IPS-18c (cell line): ENCODE measurements around the gene UHRF2.
"Not testable (repeated sequence)": the region's sequence is repeated elsewhere in the genome, so short reads cannot be mapped to it uniquely, and the experiment has no call there.

Experiments used
- H3K4me3 ChIP-seq: 2 replicates; pipeline ENCODE4 v1.7.0; 2013; ENCODE audit warnings: low read depth, mild to moderate bottlenecking, low read length, moderate library complexity; ENCODE audit not compliant: insufficient read depth
- H3K9me3 ChIP-seq: one replicate; pipeline ENCODE4 v1.6.1; 2013; ENCODE audit warnings: mild to moderate bottlenecking, low read length, moderate library complexity; ENCODE audit not compliant: control insufficient read depth, insufficient read depth

UHRF2 gene

DNA sequence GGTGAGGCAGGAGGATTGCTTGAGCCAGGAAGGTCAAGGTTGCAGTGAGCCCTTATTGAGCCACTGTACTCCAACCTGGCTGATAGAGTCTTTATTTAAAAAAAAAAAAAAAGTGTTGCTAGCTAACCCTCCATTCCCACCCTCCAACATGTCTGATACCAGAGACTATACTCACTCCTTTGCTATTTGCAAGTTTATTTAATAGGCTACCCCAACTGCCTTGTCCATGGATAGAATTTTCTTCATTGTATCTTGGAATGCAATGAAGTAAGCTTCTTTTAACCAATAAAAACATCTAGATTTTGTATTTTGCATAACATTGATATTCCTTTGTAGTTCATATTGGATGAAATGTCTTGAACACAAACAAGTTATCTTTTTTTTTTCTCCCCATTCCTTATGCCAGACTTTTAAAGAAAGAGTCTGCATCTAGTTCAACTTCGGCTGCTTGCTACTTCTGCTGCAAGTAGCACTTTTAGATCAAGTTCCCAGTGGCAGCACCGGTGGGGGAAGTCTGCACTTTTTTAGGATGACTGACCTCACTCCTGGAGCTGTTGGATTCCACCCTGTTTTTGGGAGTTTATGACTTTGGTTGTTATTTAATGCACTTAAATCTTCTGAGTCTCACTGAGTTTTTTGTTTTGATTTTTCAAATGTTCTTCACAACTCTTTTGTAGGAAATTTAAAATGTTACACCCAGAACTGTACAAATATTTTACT lies 112.5 kb downstream of the UHRF2 start:
- Histone ChIP-seq H3K9me3 (no peaks in the 10 kb centered on the region), H3K4me3 (no peak overlapping the region)

DNA sequence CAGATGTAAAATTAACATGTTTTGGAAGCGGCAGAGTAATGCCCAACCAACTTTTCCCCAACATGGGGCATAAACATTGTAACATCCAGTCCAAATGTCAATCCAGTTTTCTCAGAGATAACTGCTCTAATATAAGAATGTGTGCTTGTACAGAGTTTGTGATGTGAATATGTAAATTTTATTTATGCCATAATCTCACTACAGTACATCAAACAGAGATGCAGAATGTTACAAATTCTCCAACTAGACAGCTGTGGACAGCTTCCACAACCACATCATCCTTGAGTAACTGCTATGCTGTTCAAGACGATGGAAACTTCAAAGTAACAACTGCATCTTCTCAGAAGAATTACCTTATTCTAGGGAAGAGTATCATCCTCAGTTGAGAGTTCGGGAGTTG lies 122.6 kb downstream of the UHRF2 start:
- Histone ChIP-seq H3K4me3 (no peak overlapping the region), H3K9me3 (no peaks in the 10 kb centered on the region)

DNA sequence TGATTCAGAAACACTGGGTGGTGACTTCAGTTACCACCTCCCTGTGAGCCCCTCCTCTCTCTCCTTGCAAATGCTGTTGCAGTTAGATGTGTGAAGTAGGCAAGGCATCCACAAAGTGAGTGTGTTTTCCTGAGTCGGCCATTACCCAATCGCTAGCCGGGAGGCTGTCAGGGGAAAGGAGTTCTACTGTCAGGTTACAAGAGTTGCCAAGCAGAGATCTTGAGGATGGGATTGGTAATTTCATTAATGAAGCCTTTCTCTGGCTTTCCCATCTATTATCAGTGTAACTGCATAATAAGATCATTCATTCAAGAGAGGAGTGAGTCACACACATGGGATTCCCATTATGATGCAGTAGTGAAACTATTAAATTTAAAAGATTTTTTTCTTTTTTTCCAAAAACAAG lies 125.7 kb downstream of the UHRF2 start:
- Histone ChIP-seq H3K4me3 (no peak overlapping the region), H3K9me3 (no peaks in the 10 kb centered on the region)

DNA sequence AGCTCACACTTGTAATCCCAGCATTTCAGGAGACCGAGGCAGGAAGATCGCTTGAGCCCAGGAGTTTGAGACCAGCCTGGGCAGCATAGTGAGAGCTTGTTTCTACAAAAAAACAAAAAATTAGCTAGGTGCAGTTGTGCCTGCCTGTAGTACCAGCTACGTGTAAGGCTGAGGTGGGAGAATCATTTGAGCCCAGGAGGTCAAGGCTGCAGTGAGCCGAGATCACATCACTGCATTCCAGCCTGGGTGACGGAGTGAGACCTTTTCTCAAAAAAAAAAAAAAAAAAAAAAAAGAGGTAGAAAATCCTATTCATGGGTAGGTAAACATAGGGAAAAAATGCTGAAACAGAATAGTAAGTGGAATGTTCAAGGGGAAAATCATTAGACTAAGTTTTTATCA lies 129.6 kb downstream of the UHRF2 start:
- not testable (repeated sequence) for H3K4me3 ChIP-seq, H3K9me3 ChIP-seq

DNA sequence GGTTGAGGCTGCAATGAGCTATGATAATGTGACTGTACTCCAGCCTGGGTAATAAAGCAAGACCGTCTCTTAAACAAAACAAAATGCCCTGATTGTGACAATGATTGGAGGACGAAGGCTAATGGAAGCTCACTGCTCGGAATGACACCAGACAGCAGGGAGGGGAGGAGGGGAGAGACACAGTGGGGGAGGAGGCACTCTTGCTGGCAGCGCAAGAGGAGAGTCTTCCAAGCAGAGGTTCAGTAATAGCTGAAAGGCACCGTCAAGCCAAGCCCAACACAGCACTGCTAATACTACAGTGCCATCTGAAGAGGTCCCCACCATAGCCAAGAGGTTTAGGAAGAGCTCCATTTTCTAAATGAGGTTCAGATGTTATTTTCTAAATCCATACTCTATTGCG lies 130.2 kb downstream of the UHRF2 start:
- no peak overlapping the region for H3K4me3 ChIP-seq
- no peaks in the 10 kb centered on the region for H3K9me3 ChIP-seq

DNA sequence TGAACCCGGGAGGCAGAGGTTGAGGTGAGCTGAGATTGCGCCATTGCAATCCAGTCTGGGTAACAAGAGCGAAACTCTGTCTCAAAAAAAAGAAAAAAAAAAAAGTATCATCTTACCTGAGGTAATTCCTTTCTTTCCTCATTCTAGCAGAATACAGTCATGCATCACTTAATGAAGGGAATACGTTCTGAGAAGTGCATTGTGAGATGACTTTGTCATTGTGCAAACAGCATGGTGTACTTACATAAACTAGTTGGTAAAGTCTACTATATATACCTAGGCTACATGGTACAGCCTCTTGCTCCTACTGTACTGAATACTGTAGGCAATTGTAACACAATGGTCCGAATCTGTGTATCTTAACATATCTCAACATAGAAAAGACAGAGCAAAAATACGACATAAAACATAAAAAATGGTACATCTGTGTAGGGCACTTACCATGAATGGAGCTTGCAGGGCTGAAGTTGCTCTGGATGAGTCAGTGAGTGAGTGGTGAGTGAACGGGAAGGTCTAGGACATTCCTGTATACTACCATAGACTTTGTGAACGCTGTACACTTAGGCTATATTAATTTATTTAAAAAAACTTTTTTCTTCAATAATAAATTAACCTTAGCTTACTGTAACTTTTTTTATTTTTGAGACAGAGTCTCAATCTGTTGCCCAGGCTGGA lies 132.2 kb downstream of the UHRF2 start:
- Histone ChIP-seq H3K9me3 (no peaks in the 10 kb centered on the region), H3K4me3 (no peak overlapping the region)

DNA sequence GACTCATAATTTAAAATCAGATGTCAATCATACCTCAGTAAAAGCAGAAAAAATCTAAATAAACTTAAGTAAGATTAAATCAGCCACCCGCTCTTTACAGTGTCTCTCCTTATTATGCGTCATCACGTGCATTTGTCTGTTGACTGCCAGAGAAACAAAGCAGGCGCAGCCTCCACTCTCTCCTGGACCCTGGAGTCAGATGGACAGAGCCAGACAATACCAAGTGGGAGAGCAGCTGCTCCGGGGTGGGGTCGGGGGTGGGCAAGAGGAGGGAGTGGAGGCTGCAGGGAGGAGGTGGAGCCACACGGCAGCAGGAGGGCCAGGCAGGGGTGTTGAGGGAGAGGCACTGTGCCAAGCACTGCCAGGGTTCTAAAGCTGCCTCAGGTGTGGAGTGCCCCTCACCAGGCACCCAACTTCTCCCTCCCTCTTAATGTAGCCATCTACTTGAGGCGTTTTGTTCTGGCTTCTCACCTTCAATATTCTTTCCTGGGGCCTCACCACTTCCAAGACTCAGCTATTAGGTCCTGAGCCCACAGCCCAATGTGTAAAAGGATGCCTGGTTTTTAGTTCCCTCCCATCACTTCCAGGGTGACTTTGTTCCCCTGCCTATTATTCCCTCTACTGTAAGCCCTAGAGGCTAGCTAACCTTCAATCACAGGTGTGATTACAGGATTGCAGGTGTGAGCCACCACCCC lies 136.3 kb downstream of the UHRF2 start:
- H3K9me3 ChIP-seq = no peaks in the 10 kb centered on the region

DNA sequence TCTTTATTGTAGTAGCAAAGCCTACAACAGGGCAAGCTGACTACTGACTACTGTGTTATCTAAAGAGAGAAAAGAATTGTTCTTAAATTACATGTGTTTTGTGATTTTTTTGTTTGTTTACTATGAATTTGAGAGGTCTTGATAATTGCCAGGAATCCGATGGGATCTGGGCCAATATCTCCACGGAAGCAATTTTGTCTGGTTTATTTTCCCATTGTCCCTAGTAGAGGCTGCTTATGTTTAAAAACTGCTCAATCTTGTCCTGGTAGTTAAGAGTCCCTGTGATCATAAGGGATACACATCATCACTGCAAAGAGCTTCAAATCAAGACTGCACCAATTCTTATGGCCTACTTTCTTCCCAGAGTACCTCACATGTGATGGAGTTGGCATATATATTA lies 138.1 kb downstream of the UHRF2 start:
- H3K4me3 ChIP-seq = no peak overlapping the region
- H3K9me3 ChIP-seq = no peaks in the 10 kb centered on the region

More for the DNA sequence above, 136.3 kb downstream of the UHRF2 start:
- H3K4me3 ChIP-seq = no peak overlapping the region

DNA sequence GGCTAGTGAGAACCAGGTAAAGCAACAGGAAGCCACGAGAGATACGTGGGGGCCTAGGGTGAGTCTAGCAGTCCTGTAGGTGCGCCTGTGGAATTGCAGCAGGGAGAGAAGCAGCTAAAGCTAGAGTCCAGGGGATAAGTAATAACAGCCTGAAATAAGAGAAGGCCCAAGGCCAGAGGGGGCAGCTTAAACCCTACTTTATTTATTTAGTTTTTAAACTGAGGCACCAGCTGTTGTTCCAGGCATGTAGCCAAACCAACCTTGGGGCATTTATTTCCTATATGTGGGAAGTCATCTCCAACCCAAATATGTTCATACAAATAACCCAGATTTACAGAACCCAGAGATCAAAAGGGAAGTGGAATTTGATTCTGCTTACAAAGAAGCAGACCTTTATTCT lies 139.0 kb downstream of the UHRF2 start:
- Histone ChIP-seq H3K4me3 (no peak overlapping the region), H3K9me3 (no peaks in the 10 kb centered on the region)

DNA sequence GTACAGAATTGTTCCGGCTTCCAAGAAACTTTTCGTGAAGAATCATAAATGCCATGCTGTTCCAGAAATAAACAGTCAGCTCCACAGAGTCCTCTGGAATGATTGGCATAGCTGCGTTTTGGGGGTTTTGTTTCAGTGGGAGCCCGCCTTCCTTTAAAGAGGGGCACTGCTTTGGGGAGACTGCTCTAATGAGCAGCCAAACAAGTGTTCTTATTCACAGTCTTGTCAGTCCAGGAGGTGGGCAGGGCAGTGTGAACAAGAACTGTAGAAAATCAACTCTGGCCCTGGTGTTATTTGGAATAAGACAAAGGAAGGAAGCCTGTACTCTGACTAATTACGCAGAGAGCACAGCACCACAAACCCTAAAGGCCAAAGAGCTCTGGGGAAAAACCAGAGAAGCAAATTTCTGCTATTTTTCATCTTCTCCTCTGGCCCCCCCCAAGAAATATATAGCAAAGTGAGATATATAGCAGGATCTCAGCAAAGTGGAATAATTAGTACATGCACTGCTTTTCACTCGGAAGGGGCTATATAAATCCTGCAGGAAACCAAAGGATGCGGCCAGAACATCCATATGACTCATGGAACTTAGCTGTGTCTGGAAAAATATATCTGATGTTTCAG lies 139.6 kb downstream of the UHRF2 start:
- no peaks in the 10 kb centered on the region for H3K9me3 ChIP-seq
- H3K4me3 ChIP-seq = no peak overlapping the region

DNA sequence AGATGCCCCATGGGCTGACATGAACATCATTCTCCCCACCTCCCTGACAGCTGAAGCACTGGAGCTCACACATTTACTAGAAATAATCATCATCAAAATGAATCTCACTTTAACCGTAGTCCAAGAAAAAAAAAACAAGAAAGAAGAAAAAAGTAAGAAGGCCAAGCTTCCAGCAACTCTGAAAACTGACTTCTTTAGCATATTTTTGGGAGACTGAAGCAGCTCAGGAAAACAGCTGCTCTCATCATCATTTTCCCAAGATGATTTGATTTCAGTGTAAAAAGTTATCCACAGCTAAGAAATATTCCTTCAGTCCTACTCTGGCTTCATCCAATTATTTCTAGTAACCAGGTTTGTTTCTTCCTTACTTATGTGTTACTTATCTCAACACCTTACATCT lies 140.9 kb downstream of the UHRF2 start:
- no peaks in the 10 kb centered on the region for H3K9me3 ChIP-seq
- no peak overlapping the region for H3K4me3 ChIP-seq
